ENCODE results near the gene SUGP2. TPM values are rescaled to one million over a fixed set of nuclear protein-coding genes. Genes with fewer than 3 reads are reported as not detected.

SUGP2 gene
- total and polyA plus RNA-seq, 2 experiments from 2014 or later, result 102 to 109 TPM

DNA sequence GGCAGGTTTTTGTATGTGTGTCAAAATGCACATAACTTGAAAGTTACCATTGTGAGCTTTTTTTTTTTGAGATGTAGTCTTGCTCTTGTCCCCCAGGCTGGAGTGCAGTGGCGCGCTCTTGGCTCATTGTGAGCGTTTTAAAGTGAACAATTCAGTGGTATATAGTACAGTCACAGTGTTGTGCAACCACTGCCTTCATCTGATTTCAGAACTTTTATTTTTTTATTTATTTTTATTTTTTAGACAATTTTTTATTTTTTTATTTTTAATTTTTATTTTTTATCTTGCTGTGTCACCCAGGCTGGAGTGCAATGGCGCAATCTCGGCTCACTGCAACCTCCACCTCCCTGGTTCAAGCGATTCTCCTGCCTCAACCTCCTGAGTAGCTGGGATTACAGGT, 45.5 kb upstream of the SUGP2 start:
- no peaks in the 10 kb centered on the region for H3K36me3 ChIP-seq (ENCODE audit: insufficient read depth)
- H3K36me3 Mint-ChIP-seq (ENCODE audit: low read depth), result no peaks in the 10 kb centered on the region
- no peaks in the 10 kb centered on the region for H3K79me2 ChIP-seq (replicated peaks; ENCODE audit: insufficient read depth)
- no peak overlapping the region for H2AFZ ChIP-seq
- no peak overlapping the region for H3K4me3 ChIP-seq
- DNase-seq (ENCODE audit: low spot score) (no peak), ATAC-seq (no peak)
- no peaks in the 10 kb centered on the region for H3K4me1 Mint-ChIP-seq
- H3K4me1 ChIP-seq (ENCODE audit: insufficient read depth), result no peaks in the 10 kb centered on the region
- peaks cover 15% of the 10 kb centered on the region; the same call in 1 of the 2 replicates for H3K27me3 ChIP-seq (ENCODE audit: insufficient read depth)
- H3K9me3 Mint-ChIP-seq, result no peaks in the 10 kb centered on the region
- H3K27ac Mint-ChIP-seq, result no peak overlapping the region
- TF ChIP-seq NANOG (IDR thresholded peaks at IDR 0.05; ENCODE audit: borderline replicate concordance) (no peak), JUNB (IDR thresholded peaks at IDR 0.05; ENCODE audit: unreplicated experiment) (no peak), EZH2 (IDR thresholded peaks at IDR 0.05; ENCODE audit: low read depth, unreplicated experiment) (no peak), ZNF114 (CRISPR knock-in tag; IDR thresholded peaks at IDR 0.05) (no peak), ZNF331 (CRISPR knock-in tag; IDR thresholded peaks at IDR 0.05; ENCODE audit: low read depth) (no peak), STAT1 (IDR thresholded peaks at IDR 0.05; ENCODE audit: unreplicated experiment) (no peak), POLR2AphosphoS5 (IDR thresholded peaks at IDR 0.05; ENCODE audit: low read depth) (no peak), EZH2phosphoT487 (IDR thresholded peaks at IDR 0.05; ENCODE audit: unreplicated experiment) (no peak), CREB1 (CRISPR knock-in tag; IDR thresholded peaks at IDR 0.05; ENCODE audit: low read depth) (no peak)
- TF ChIP-seq, protein P1, sequence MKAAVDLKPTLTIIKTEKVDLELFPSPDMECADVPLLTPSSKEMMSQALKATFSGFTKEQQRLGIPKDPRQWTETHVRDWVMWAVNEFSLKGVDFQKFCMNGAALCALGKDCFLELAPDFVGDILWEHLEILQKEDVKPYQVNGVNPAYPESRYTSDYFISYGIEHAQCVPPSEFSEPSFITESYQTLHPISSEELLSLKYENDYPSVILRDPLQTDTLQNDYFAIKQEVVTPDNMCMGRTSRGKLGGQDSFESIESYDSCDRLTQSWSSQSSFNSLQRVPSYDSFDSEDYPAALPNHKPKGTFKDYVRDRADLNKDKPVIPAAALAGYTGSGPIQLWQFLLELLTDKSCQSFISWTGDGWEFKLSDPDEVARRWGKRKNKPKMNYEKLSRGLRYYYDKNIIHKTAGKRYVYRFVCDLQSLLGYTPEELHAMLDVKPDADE (IDR thresholded peaks at IDR 0.05), result no peak
- TF ChIP-seq, protein P2, sequence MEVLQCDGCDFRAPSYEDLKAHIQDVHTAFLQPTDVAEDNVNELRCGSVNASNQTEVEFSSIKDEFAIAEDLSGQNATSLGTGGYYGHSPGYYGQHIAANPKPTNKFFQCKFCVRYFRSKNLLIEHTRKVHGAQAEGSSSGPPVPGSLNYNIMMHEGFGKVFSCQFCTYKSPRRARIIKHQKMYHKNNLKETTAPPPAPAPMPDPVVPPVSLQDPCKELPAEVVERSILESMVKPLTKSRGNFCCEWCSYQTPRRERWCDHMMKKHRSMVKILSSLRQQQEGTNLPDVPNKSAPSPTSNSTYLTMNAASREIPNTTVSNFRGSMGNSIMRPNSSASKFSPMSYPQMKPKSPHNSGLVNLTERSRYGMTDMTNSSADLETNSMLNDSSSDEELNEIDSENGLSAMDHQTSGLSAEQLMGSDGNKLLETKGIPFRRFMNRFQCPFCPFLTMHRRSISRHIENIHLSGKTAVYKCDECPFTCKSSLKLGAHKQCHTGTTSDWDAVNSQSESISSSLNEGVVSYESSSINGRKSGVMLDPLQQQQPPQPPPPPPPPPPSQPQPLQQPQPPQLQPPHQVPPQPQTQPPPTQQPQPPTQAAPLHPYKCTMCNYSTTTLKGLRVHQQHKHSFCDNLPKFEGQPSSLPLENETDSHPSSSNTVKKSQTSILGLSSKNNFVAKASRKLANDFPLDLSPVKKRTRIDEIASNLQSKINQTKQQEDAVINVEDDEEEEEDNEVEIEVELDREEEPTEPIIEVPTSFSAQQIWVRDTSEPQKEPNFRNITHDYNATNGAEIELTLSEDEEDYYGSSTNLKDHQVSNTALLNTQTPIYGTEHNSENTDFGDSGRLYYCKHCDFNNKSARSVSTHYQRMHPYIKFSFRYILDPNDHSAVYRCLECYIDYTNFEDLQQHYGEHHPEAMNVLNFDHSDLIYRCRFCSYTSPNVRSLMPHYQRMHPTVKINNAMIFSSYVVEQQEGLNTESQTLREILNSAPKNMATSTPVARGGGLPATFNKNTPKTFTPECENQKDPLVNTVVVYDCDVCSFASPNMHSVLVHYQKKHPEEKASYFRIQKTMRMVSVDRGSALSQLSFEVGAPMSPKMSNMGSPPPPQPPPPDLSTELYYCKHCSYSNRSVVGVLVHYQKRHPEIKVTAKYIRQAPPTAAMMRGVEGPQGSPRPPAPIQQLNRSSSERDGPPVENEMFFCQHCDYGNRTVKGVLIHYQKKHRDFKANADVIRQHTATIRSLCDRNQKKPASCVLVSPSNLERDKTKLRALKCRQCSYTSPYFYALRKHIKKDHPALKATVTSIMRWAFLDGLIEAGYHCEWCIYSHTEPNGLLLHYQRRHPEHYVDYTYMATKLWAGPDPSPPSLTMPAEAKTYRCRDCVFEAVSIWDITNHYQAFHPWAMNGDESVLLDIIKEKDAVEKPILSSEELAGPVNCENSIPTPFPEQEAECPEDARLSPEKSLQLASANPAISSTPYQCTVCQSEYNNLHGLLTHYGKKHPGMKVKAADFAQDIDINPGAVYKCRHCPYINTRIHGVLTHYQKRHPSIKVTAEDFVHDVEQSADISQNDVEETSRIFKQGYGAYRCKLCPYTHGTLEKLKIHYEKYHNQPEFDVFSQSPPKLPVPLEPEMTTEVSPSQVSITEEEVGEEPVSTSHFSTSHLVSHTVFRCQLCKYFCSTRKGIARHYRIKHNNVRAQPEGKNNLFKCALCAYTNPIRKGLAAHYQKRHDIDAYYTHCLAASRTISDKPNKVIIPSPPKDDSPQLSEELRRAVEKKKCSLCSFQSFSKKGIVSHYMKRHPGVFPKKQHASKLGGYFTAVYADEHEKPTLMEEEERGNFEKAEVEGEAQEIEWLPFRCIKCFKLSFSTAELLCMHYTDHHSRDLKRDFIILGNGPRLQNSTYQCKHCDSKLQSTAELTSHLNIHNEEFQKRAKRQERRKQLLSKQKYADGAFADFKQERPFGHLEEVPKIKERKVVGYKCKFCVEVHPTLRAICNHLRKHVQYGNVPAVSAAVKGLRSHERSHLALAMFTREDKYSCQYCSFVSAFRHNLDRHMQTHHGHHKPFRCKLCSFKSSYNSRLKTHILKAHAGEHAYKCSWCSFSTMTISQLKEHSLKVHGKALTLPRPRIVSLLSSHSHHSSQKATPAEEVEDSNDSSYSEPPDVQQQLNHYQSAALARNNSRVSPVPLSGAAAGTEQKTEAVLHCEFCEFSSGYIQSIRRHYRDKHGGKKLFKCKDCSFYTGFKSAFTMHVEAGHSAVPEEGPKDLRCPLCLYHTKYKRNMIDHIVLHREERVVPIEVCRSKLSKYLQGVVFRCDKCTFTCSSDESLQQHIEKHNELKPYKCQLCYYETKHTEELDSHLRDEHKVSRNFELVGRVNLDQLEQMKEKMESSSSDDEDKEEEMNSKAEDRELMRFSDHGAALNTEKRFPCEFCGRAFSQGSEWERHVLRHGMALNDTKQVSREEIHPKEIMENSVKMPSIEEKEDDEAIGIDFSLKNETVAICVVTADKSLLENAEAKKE (CRISPR knock-in tag; IDR thresholded peaks at IDR 0.05), result no peak
- TF ChIP-seq, protein P3, sequence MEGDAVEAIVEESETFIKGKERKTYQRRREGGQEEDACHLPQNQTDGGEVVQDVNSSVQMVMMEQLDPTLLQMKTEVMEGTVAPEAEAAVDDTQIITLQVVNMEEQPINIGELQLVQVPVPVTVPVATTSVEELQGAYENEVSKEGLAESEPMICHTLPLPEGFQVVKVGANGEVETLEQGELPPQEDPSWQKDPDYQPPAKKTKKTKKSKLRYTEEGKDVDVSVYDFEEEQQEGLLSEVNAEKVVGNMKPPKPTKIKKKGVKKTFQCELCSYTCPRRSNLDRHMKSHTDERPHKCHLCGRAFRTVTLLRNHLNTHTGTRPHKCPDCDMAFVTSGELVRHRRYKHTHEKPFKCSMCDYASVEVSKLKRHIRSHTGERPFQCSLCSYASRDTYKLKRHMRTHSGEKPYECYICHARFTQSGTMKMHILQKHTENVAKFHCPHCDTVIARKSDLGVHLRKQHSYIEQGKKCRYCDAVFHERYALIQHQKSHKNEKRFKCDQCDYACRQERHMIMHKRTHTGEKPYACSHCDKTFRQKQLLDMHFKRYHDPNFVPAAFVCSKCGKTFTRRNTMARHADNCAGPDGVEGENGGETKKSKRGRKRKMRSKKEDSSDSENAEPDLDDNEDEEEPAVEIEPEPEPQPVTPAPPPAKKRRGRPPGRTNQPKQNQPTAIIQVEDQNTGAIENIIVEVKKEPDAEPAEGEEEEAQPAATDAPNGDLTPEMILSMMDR (conservative IDR thresholded peaks at IDR 0.05; ENCODE audit: low read depth in 2 of 2), result no peak
- TF ChIP-seq, protein P4, sequence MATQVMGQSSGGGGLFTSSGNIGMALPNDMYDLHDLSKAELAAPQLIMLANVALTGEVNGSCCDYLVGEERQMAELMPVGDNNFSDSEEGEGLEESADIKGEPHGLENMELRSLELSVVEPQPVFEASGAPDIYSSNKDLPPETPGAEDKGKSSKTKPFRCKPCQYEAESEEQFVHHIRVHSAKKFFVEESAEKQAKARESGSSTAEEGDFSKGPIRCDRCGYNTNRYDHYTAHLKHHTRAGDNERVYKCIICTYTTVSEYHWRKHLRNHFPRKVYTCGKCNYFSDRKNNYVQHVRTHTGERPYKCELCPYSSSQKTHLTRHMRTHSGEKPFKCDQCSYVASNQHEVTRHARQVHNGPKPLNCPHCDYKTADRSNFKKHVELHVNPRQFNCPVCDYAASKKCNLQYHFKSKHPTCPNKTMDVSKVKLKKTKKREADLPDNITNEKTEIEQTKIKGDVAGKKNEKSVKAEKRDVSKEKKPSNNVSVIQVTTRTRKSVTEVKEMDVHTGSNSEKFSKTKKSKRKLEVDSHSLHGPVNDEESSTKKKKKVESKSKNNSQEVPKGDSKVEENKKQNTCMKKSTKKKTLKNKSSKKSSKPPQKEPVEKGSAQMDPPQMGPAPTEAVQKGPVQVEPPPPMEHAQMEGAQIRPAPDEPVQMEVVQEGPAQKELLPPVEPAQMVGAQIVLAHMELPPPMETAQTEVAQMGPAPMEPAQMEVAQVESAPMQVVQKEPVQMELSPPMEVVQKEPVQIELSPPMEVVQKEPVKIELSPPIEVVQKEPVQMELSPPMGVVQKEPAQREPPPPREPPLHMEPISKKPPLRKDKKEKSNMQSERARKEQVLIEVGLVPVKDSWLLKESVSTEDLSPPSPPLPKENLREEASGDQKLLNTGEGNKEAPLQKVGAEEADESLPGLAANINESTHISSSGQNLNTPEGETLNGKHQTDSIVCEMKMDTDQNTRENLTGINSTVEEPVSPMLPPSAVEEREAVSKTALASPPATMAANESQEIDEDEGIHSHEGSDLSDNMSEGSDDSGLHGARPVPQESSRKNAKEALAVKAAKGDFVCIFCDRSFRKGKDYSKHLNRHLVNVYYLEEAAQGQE (IDR thresholded peaks at IDR 0.05; ENCODE audit: unreplicated experiment), result no peak
- no peak overlapping the region for H3K4me2 ChIP-seq
- no peak overlapping the region for H3K27ac ChIP-seq (ENCODE audit: low read depth)
- H3K27me3 Mint-ChIP-seq (ENCODE audit: insufficient read depth, low read depth, poor library complexity), result peaks cover 9% of the 10 kb centered on the region
- no peak overlapping the region for H3K4me3 Mint-ChIP-seq
- H3K9me2 ChIP-seq (ENCODE audit: insufficient read depth), result 0 out of 2 replicates have a peak, but pooled peaks cover 4% of the 10 kb centered on the region
- H4K20me1 ChIP-seq (replicated peaks; ENCODE audit: insufficient read depth), result no peaks in the 10 kb centered on the region
- H3F3A ChIP-seq (replicated peaks; ENCODE audit: low read depth), result no peaks in the 10 kb centered on the region

Data from GM23338 (cell line).